Activated CD4-positive, alpha-beta T cell treated with anti-CD3 and anti-CD28 coated beads, Interleukin-2, amount 50 U/mL, for 16 hours (primary cell): Measurements from ENCODE around the gene SPATS2L.
A peak's percentile ranks its signal among the peaks of the same experiment; 100 is the strongest.

ENCODE experiments used
- DNase-seq: peaks from one replicate; pipeline ENCODE4 v3.0.0-alpha.2; 2020

SPATS2L gene

DNA sequence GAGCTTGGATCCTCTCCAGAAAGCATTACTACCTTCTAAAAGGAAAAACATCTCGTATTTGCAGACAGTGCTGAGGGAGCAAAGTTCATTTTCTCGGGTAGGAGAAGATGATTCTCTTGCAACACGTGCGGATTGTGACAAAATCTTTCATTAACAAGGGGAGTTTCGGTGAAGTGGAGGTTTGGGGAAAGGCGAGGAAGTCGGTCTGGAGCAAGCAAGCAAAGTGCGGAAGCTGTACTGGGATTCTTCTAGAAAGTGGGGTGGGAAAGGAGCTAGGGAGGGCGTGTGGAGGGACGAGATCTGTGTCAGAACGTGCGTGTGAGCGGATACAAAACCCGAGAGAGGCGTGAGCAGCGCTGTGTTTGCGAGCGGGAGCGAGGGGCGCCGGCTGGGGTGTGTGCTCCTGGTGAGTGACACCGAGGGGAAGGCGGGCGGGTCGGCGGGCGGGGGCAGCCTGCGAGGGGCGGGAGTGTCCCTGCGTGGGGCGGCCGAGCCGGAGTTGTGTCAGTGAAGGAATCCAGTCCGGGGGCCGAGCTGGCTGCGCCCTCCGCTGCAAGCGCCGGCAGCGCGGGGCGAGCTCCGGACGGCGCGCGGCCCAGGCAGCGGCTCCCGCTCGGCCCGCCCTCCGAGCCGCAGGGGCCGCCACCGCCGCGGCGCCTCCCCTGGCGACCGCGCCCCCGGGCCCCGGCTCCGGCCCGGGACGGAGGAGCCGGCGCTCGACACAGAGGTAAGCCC, at the start of gene SPATS2L:
Gene SPATS2L, plus strand, starts transcription at position 498 of the 735 bp plus-strand sequence. CDS start 82,552 bp downstream, outside the sequence.
- peak; percentile 72 for DNase-seq

GRCh38 chr2:200257570-200257969, 48.9 kb upstream of the SPATS2L start:
- no peak for DNase-seq

- DNase-seq, result no peak
Observed at GRCh38 chr2:200258081-200258480, 48.4 kb upstream of the SPATS2L start.

DNA sequence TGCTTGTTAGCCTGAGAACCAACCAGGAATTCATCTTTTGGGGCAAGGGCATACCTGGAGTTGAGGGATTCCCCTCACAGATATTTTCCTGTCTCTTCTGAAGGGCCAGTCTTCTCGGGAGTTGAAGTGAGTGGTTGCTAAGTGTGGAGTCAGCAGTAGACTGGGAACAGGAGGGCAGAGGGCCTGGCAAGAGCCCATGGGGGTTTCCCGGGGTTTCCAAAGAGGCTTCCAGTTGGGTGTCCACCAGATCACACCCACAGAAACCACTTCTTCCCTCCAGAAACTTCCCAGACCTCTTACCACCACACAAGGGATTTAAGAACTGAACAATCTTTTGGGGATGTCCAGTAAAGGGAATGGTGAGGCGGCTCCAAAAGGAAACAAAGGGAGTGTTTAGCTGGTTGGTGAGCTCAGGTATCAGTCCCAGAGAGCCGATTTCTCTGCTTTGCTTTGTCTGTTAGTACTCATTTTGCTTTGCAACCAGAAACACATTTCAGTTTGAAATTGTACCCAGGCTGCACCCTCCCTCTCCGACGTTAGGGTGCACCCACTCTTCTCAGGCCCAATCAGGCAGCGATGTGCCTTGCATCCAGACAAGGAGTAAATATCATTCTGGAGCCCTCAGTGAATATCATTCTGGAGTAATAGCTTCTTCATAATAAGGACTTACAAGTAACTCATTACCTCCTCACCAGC, 47.5 kb upstream of the SPATS2L start:
- no peak for DNase-seq

- no peak for DNase-seq
Observed at GRCh38 chr2:200259577-200259957, 46.9 kb upstream of the SPATS2L start.

DNA sequence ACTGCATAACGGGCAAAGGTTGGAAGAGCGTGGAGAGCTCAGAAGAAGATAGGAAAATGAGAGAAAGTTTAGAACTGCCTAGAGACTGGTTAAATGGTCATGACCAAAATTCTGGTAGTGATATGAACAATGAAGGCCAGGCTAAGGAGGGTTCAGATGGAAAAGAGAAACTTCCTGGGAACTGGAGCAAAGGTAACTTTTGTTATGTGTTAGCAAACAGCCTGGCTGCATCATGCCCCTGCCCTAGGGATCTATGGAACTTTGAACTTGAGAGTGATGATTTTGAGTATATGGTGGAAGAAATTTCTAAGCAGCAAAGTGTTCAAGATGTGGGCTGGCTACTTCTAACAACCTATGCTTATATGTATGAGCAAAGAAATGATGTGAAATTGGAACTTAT, 44.4 kb upstream of the SPATS2L start:
- DNase-seq, result no peak

- no peak for DNase-seq
Observed at GRCh38 chr2:200263279-200263678, 43.2 kb upstream of the SPATS2L start.

DNA sequence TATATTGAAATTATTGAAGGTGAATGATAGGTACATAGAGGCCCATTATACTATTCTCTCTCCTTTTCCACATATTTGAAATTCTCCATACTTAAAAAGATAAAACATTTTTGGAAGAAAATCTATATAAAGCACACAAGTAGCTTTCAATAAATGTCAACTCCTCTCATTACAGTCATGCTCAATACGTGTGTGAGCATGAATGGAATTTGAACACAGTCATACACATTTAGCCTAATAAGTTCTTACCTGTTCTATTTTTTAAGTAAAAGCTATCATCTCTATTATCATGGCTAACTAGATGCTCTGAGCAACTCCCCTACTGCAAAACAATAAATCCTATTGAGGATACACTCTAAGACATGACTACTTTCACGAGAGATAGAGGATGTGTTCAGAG, 41.9 kb upstream of the SPATS2L start:
- DNase-seq, result no peak

GRCh38 chr2:200266406-200266805, 40.1 kb upstream of the SPATS2L start:
- DNase-seq, result no peak

DNA sequence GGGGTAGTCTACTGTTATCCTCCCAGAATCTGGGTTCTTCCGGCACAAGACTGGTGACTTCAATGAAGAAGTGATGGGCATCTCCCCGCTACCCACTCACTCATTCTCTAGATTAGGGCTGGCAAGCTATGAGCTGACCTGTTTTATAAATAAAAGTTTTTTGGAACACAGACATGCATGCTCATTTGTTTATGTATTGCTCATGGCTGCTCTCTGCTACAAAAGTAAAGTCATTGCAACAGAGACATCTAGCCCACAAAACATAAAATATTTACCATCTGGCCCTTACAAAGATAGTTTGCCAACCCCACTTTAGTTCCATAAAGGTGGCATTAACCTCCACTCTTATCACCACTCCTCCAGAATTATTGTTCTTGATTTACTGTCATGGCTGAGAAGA, 39.1 kb upstream of the SPATS2L start:
- DNase-seq, result no peak

DNA sequence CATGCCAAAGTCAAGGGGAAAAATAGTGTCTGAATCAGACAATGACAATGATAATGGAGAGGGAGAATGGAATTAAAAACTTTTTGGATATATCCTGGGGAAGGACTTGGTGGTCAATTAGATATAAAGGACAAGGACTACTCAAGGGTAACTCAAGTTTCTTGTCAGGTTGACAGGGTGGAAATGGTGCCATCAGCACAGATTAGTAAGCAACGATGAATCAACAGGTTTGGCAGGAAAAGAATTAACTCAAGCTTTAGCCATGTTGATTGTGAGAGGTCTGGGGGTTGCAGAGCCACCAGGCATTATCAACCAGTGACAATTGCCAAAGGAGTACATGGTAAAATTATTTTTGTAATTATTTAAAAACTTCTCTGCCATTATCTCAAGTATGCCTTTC, 35.8 kb upstream of the SPATS2L start:
- DNase-seq, result no peak

GRCh38 chr2:200272320-200272719, 34.2 kb upstream of the SPATS2L start:
- DNase-seq, result no peak

DNA sequence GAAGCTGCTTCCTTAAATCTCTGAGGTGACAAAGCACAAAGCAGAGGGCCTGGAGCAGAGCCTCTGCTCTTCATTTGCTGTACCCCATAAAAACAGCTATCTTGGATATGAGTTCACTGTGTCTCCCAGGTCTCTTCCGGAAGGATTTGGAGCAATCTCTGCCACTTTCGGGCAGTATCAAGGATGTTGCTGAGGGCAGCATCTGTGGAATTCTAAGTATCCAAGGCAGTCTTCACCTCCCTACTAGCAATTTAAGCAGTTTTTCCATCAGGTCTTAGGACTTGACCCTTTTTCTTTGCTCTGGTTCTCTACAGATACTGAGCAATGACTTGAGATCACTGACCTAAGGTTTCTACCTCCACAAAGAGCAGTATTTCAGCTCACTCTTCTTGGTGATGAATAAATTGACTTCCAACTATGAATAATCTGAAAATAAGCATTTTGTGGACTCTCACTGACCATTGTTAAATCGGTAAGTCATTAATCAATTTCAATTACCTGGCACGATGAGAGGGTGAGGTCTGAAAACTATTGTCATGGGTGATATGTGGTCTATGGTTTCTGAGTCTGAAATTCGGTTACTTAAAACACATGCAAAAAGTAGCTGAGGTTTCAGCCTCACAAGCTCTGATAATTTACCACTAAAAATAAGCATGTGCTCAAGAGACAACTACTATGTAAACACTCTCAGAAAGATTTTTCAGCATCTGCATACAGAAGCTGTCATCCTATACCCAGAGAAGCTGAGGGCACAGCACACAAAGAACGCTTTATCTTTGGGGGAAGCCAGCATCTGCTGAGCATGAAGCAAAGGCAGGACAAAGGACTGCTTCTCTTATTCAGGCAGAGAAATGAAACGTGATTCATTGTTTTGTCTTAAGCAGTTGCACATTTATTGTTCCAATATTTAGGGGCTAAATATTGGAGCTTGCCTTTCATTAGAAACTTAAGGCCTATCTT, 32.1 kb upstream of the SPATS2L start:
- DNase-seq, result no peak

DNA sequence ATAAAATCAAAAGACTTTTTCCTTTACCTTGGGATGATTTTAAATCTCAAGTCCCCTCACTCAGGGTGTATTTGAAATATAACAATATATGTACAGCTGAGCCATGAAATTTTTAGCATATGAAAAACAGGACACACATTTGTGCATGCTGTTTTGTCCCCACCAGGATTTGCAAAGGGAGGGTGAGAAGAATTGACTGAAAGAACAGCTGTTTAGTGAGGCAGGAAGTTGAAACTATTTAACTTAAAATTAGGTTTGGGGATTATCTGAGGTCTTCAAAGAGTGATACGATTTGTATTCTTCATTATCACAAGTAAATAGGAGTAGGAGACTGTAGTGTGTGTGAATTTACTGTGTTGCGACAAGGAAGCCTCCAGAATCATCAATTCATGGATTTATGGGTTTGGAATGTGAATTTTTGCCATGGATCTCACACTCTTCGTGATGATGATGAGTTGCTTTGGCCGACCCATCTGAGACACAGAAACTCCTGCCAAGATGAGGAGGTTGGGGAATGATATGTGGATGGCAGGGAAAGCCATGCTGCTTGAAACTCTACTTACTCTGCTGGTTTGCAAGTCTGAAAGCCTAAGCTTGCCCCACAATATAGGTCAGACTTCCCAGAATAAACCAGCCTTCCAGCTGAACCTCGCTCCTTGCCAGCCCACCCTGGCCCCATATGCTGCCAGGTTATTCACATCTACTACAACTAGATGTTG, 31.0 kb upstream of the SPATS2L start:
- no peak for DNase-seq

GRCh38 chr2:200276472-200276871, 30.0 kb upstream of the SPATS2L start:
- no peak for DNase-seq

GRCh38 chr2:200278694-200279316, 27.7 kb upstream of the SPATS2L start:
- DNase-seq, result no peak

- no peak for DNase-seq
Observed at GRCh38 chr2:200279857-200280256, 26.6 kb upstream of the SPATS2L start.

DNA sequence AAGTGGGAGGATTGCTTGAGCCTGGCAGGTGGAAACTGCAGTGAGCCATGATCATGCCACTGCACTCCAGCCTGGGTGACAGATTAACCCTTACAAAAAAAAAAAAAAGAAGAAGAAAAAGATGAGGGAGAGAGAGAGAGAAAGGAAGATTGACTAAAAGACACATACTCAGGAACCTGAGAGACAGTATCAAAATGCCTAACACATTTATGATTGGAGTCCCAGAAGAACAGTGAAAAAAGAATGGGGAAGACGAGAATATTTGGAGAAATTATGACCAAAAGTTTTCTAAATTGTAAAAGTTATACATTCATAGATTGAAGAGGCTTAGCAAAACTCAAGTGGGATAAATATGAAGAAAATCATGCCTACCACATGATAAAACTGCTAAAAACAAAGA, 19.9 kb upstream of the SPATS2L start:
- no peak for DNase-seq

DNA sequence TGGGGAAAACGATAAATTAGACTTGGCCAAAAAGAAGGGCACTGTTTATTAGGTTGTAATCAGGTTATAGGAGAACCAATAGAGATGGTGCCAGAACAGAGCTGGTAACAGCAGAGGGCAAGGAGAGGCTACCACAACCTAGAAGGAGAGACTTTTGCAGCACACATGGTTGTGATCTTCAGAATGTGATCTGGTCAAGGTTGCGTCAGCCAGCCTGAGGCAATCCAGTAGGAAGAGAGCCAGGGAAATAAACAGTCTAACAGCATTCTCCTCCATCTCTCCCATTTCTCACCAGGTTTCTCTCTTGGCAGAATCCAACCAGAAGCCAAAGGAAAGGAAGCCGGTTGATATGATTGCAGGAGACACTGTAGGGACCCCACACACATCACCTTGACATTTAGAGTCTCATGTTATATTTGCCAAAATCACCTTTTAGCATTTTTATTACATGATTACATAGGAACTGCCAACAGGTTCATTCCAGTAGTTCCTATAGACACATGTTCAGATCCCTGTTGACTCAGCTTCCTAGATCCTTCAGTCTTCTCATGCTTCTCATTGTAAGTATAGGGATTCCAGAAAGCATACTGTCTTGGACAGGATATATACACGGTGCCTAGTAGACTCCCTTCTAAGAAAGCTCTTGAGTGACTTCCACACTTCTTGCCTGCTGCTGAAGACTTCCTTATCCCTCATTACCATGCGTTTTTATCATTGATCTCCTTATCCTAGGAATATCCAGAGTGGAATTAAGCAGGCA, 17.6 kb upstream of the SPATS2L start:
- no peak for DNase-seq

DNA sequence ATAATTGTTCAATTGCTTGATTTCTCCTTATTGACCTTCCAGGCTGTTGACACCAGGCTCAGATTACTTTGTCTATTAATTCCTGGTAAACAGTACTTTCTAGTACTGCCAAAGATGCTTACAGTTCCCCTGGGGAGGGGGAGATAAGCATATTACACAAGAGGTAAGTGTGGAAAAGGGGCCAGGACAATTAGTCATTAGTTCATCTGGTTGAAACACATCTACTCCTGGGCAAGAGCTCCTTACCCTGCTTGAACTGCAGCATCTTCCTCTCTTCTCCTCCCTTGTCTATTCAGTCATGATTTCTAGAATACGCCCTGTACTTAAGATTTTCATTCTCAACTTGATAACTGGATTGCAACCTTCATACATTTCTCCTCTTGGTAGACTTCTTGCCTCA, 10.4 kb upstream of the SPATS2L start:
- DNase-seq, result no peak

DNA sequence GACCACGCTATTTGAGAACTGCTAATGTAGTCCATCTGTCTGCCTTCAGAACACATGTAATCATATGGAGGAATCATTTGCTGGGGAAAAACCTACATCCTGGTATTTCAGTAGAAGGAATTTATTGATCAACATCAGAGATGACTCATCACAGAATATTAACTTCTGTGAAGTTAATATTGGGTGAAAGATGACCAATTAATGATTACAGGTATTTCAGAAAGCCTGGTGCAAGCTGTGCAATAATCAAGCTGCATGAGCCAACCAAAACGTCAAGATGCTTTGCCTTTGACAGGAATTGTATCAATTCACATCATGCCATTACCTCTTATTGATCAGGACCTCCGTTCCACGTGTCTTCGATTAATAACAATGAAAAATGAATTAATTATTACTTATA, 9.4 kb upstream of the SPATS2L start:
- no peak for DNase-seq

- DNase-seq, result no peak
Observed at GRCh38 chr2:200297989-200298388, 8.5 kb upstream of the SPATS2L start.
